Measurements from ENCODE around the gene PLD2.

- TF ChIP-seq EZH2 (IDR thresholded peaks at IDR 0.05): no peak
- no peak for TF ChIP-seq POLR2AphosphoS5 (IDR thresholded peaks at IDR 0.05; ENCODE audit: borderline replicate concordance, low read depth, low read length)
Observed at GRCh38 chr17:4860651-4861050, 53.7 kb downstream of the PLD2 start.

Data from SK-N-MC (cell line).